WTC11 (cell line): ENCODE measurements around the gene SLC44A3. TPM values are rescaled to one million over a fixed set of nuclear protein-coding genes. Genes with fewer than 3 reads are reported as not detected.

Source experiments
- CREM ChIP-seq: sonication (generic); formaldehyde crosslinking; IDR thresholded peaks from 2 replicates; pipeline ENCODE4 v1.8.1; 2022; ENCODE audit warnings: mild to moderate bottlenecking, missing genetic modification reagents, moderate library complexity
- GRHL2 ChIP-seq: fragments of 250-450 bp; sonication (Bioruptor Pico); IDR thresholded peaks from 2 replicates; pipeline ENCODE4 v1.8.0; 2022; ENCODE audit warnings: mild to moderate bottlenecking, moderate library complexity; ENCODE audit not compliant: insufficient replicate concordance, severe bottlenecking
- JUN ChIP-seq: sonication (generic); formaldehyde crosslinking; IDR thresholded peaks from 2 replicates; pipeline ENCODE4 v1.8.0; 2023; ENCODE audit warnings: mild to moderate bottlenecking, missing genetic modification reagents
- RORB ChIP-seq: fragments of 250-450 bp; sonication (Bioruptor Pico); IDR thresholded peaks from 2 replicates; pipeline ENCODE4 v1.9.0; 2021; ENCODE audit warnings: mild to moderate bottlenecking
- total RNA-seq: library from RNA; stranded (reverse); gene quantifications from 3 replicates; pipeline ENCODE4 v1.2.3, GENCODE V29; 2021
- TF ChIP-seq, protein P1 (sequence below): sonication (generic); formaldehyde crosslinking; IDR thresholded peaks from 2 replicates; pipeline ENCODE4 v1.8.1; 2023; ENCODE audit warnings: mild to moderate bottlenecking, missing genetic modification reagents, borderline replicate concordance
- TF ChIP-seq, protein P2 (sequence below): sonication (generic); formaldehyde crosslinking; IDR thresholded peaks from 2 replicates; pipeline ENCODE4 v1.8.1; 2023; ENCODE audit warnings: mild to moderate bottlenecking, missing genetic modification reagents, moderate library complexity
- TF ChIP-seq, protein P3 (sequence below): sonication (generic); formaldehyde crosslinking; IDR thresholded peaks from 2 replicates; pipeline ENCODE4 v1.8.1; 2023; ENCODE audit warnings: mild to moderate bottlenecking, missing genetic modification reagents, moderate library complexity
- TF ChIP-seq, protein P4 (sequence below): sonication (generic); formaldehyde crosslinking; IDR thresholded peaks from 2 replicates; pipeline ENCODE4 v1.8.1; 2022; ENCODE audit warnings: low read depth, missing genetic modification reagents, borderline replicate concordance
- TF ChIP-seq, protein P5 (sequence below): sonication (generic); formaldehyde crosslinking; IDR thresholded peaks from 2 replicates; pipeline ENCODE4 v1.8.0; 2023; ENCODE audit warnings: missing genetic modification reagents, mild to moderate bottlenecking, borderline replicate concordance
- TF ChIP-seq, protein P6 (sequence below): fragments of 250-450 bp; sonication (Bioruptor Pico); IDR thresholded peaks from 2 replicates; pipeline ENCODE4 v1.9.0; 2021; ENCODE audit warnings: mild to moderate bottlenecking
- TF ChIP-seq, protein P7 (sequence below): fragments of 250-450 bp; sonication (Bioruptor Pico); IDR thresholded peaks from 2 replicates; pipeline ENCODE4 v1.9.0; 2021; ENCODE audit warnings: mild to moderate bottlenecking

The SLC44A3 gene
- total RNA-seq, 1 experiment from 2014 or later: 4.7 TPM

DNA sequence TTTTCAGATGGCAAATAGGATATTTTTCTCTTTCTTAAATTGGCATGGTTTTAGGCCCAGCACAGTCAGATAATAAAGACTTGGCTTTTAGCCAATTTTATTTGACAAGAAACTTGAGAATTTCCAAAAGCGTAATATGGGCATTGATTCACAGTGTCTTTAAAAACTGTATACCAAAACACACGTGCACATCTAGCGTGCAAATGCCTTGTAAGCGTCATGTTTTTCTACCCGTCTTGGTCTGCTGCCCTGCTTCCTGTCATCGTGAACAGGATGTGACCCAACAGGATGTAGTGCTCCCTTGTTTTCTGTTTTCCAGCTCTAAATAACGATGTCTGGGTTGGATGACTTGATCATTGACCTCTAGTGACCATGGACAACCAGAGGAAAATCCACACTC lies 24.7 kb upstream of the SLC44A3 start (continued):
- TF ChIP-seq, protein P1, sequence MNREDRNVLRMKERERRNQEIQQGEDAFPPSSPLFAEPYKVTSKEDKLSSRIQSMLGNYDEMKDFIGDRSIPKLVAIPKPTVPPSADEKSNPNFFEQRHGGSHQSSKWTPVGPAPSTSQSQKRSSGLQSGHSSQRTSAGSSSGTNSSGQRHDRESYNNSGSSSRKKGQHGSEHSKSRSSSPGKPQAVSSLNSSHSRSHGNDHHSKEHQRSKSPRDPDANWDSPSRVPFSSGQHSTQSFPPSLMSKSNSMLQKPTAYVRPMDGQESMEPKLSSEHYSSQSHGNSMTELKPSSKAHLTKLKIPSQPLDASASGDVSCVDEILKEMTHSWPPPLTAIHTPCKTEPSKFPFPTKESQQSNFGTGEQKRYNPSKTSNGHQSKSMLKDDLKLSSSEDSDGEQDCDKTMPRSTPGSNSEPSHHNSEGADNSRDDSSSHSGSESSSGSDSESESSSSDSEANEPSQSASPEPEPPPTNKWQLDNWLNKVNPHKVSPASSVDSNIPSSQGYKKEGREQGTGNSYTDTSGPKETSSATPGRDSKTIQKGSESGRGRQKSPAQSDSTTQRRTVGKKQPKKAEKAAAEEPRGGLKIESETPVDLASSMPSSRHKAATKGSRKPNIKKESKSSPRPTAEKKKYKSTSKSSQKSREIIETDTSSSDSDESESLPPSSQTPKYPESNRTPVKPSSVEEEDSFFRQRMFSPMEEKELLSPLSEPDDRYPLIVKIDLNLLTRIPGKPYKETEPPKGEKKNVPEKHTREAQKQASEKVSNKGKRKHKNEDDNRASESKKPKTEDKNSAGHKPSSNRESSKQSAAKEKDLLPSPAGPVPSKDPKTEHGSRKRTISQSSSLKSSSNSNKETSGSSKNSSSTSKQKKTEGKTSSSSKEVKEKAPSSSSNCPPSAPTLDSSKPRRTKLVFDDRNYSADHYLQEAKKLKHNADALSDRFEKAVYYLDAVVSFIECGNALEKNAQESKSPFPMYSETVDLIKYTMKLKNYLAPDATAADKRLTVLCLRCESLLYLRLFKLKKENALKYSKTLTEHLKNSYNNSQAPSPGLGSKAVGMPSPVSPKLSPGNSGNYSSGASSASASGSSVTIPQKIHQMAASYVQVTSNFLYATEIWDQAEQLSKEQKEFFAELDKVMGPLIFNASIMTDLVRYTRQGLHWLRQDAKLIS (CRISPR knock-in tag): no peak
- TF ChIP-seq JUN (CRISPR knock-in tag) (no peak), GRHL2 (CRISPR knock-in tag) (no peak), CREM (CRISPR knock-in tag) (no peak), RORB (CRISPR knock-in tag) (no peak)
- TF ChIP-seq, protein P2, sequence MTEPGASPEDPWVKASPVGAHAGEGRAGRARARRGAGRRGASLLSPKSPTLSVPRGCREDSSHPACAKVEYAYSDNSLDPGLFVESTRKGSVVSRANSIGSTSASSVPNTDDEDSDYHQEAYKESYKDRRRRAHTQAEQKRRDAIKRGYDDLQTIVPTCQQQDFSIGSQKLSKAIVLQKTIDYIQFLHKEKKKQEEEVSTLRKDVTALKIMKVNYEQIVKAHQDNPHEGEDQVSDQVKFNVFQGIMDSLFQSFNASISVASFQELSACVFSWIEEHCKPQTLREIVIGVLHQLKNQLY (CRISPR knock-in tag): no peak
- TF ChIP-seq, protein P3, sequence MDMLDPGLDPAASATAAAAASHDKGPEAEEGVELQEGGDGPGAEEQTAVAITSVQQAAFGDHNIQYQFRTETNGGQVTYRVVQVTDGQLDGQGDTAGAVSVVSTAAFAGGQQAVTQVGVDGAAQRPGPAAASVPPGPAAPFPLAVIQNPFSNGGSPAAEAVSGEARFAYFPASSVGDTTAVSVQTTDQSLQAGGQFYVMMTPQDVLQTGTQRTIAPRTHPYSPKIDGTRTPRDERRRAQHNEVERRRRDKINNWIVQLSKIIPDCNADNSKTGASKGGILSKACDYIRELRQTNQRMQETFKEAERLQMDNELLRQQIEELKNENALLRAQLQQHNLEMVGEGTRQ (CRISPR knock-in tag): no peak
- TF ChIP-seq, protein P4, sequence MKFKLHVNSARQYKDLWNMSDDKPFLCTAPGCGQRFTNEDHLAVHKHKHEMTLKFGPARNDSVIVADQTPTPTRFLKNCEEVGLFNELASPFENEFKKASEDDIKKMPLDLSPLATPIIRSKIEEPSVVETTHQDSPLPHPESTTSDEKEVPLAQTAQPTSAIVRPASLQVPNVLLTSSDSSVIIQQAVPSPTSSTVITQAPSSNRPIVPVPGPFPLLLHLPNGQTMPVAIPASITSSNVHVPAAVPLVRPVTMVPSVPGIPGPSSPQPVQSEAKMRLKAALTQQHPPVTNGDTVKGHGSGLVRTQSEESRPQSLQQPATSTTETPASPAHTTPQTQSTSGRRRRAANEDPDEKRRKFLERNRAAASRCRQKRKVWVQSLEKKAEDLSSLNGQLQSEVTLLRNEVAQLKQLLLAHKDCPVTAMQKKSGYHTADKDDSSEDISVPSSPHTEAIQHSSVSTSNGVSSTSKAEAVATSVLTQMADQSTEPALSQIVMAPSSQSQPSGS (CRISPR knock-in tag): no peak
- TF ChIP-seq, protein P5, sequence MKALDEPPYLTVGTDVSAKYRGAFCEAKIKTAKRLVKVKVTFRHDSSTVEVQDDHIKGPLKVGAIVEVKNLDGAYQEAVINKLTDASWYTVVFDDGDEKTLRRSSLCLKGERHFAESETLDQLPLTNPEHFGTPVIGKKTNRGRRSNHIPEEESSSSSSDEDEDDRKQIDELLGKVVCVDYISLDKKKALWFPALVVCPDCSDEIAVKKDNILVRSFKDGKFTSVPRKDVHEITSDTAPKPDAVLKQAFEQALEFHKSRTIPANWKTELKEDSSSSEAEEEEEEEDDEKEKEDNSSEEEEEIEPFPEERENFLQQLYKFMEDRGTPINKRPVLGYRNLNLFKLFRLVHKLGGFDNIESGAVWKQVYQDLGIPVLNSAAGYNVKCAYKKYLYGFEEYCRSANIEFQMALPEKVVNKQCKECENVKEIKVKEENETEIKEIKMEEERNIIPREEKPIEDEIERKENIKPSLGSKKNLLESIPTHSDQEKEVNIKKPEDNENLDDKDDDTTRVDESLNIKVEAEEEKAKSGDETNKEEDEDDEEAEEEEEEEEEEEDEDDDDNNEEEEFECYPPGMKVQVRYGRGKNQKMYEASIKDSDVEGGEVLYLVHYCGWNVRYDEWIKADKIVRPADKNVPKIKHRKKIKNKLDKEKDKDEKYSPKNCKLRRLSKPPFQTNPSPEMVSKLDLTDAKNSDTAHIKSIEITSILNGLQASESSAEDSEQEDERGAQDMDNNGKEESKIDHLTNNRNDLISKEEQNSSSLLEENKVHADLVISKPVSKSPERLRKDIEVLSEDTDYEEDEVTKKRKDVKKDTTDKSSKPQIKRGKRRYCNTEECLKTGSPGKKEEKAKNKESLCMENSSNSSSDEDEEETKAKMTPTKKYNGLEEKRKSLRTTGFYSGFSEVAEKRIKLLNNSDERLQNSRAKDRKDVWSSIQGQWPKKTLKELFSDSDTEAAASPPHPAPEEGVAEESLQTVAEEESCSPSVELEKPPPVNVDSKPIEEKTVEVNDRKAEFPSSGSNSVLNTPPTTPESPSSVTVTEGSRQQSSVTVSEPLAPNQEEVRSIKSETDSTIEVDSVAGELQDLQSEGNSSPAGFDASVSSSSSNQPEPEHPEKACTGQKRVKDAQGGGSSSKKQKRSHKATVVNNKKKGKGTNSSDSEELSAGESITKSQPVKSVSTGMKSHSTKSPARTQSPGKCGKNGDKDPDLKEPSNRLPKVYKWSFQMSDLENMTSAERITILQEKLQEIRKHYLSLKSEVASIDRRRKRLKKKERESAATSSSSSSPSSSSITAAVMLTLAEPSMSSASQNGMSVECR (CRISPR knock-in tag): no peak
- TF ChIP-seq, protein P6, sequence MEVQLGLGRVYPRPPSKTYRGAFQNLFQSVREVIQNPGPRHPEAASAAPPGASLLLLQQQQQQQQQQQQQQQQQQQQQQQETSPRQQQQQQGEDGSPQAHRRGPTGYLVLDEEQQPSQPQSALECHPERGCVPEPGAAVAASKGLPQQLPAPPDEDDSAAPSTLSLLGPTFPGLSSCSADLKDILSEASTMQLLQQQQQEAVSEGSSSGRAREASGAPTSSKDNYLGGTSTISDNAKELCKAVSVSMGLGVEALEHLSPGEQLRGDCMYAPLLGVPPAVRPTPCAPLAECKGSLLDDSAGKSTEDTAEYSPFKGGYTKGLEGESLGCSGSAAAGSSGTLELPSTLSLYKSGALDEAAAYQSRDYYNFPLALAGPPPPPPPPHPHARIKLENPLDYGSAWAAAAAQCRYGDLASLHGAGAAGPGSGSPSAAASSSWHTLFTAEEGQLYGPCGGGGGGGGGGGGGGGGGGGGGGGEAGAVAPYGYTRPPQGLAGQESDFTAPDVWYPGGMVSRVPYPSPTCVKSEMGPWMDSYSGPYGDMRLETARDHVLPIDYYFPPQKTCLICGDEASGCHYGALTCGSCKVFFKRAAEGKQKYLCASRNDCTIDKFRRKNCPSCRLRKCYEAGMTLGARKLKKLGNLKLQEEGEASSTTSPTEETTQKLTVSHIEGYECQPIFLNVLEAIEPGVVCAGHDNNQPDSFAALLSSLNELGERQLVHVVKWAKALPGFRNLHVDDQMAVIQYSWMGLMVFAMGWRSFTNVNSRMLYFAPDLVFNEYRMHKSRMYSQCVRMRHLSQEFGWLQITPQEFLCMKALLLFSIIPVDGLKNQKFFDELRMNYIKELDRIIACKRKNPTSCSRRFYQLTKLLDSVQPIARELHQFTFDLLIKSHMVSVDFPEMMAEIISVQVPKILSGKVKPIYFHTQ (CRISPR knock-in tag): no peak
- TF ChIP-seq, protein P7, sequence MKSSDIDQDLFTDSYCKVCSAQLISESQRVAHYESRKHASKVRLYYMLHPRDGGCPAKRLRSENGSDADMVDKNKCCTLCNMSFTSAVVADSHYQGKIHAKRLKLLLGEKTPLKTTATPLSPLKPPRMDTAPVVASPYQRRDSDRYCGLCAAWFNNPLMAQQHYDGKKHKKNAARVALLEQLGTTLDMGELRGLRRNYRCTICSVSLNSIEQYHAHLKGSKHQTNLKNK: no peak
